GM19099 (cell line): ENCODE data around the gene ATP7A.

Experiments used
- POLR2A ChIP-seq: IDR thresholded peaks from 3 replicates; pipeline ENCODE4 v1.6.1; 2011; ENCODE audit warnings: low read depth; ENCODE audit not compliant: insufficient read length; ENCODE audit errors: extremely low read depth

The ATP7A gene

DNA sequence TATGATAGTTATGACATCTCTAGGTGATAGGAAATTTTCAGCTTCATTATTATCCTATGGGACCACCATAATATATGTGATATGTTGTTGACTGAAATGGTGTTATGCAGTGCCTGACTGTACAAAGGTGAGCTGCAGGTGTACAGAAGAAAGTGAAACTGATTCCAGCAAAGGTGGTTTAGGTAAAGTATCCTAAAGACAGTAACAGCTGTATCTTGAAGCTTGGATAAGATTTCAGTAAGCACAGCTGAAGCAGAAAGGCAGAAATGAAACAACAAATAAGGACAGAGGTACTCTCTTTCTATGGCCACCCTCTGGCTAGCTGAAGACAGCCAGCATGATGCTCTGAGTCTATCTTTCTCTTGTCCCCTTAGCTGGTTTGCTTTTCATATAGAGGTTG is 163.6 kb downstream of the ATP7A start:
- no peak for TF ChIP-seq POLR2A

DNA sequence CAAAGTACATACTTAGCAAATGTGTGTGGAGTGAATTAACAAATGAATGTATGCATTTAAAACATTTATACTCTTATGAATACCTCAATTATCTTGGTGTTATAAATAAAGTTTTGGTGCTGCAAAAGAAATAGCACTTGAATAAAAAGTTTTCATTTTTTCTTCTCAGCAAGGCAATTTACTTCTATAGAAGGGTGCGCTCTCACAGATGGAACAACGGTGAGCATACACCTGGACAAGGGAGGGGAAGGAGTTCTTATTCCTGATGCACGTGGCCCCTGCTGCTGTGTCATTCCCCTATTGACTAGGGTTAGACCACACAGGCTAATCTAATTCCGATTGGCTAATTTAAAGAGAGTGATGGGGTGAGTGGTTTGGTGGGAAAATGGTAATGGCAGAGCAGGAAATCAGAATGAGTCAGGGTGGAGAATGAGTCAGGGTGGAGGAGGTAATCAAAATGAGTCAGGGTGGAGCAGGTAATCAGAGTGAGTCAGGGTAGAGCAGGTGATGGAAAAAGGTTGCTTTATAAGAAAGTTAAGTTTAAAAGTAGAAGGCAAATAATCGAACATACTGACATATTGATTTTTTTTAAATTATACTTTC is 165.4 kb downstream of the ATP7A start:
- TF ChIP-seq POLR2A, result no peak

DNA sequence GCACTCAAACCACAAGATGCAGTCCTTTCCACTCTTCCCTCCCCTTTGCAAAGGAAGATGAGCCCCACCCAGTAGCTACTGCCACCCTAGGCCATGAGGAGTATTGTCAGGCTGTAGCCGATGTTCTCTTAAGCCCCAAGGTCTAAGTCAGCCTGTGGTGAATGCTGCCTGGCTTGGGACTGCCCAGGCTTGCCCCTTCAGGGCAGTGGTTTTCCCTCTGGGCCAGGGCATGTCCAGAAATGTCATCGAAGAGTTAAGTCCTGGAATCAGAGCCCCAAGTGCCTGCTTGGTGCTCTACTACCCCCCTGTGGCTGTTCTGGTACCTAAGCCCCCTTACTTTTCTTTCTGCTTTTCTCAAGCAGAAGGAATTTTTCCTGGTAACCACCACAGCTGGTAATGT is 181.8 kb downstream of the ATP7A start:
- no peak for TF ChIP-seq POLR2A

DNA sequence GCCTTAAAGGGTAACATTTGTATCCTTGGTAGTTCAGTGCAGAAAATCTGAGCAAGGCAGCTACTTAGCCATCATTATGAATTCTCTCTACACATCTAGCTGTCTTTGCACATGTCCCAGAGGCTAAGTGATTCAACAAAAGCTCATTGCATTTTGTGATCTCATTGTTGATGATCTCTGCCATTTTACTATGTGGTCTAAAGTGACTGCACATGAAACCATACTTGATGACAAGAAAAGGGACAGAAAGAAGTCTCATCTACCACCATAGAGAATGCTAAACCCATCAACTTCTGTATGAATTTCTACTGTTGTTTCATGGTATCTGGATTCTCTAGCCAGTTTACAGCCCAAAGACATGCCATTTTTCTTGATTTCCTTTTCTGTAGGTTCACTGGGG is 187.6 kb downstream of the ATP7A start:
- TF ChIP-seq POLR2A, result no peak
